ENCODE results near the gene ZNF598.
A peak's percentile ranks its signal among the peaks of the same experiment; 100 is the strongest.

ZNF598 gene

GRCh38 chr16:2007081-2007836 lies 2.4 kb downstream of the ZNF598 start:
- no peak for DNase-seq (ENCODE audit: low read depth)
- TF ChIP-seq, protein P1, sequence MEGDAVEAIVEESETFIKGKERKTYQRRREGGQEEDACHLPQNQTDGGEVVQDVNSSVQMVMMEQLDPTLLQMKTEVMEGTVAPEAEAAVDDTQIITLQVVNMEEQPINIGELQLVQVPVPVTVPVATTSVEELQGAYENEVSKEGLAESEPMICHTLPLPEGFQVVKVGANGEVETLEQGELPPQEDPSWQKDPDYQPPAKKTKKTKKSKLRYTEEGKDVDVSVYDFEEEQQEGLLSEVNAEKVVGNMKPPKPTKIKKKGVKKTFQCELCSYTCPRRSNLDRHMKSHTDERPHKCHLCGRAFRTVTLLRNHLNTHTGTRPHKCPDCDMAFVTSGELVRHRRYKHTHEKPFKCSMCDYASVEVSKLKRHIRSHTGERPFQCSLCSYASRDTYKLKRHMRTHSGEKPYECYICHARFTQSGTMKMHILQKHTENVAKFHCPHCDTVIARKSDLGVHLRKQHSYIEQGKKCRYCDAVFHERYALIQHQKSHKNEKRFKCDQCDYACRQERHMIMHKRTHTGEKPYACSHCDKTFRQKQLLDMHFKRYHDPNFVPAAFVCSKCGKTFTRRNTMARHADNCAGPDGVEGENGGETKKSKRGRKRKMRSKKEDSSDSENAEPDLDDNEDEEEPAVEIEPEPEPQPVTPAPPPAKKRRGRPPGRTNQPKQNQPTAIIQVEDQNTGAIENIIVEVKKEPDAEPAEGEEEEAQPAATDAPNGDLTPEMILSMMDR (IDR thresholded peaks at IDR 0.05; ENCODE audit: control insufficient read depth, insufficient read depth, low read depth, low read length, missing control alignments): no peak
- H3K4me3 ChIP-seq (ENCODE audit: control insufficient read depth, low read depth, low read length): peak overlapping the region; percentile 56

DNA sequence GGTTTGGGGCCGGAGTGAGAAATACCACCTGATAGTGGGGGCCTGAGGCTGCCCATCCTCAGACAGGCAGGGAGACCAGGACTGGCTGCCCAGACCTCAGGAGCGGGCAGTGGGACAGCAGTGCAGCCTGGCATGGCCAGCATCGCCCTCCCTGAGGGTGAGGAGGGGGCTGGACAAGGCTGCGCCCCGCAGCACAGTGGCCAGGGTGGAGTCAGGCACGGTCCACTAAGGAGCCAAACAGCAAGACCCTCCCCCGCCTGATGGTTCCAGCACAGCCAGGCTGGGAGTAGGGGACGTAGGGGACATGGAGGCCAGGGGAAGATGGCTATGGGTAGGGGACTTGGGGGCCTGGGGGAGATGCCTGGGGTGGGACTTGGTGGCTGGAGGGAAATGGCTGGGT lies 3.3 kb downstream of the ZNF598 start:
- TF ChIP-seq, protein P1 (IDR thresholded peaks at IDR 0.05; ENCODE audit: control insufficient read depth, insufficient read depth, low read depth, low read length, missing control alignments): no peak
- DNase-seq (ENCODE audit: low read depth): no peak
- no peak overlapping the region for H3K4me3 ChIP-seq (ENCODE audit: control insufficient read depth, low read depth, low read length)

DNA sequence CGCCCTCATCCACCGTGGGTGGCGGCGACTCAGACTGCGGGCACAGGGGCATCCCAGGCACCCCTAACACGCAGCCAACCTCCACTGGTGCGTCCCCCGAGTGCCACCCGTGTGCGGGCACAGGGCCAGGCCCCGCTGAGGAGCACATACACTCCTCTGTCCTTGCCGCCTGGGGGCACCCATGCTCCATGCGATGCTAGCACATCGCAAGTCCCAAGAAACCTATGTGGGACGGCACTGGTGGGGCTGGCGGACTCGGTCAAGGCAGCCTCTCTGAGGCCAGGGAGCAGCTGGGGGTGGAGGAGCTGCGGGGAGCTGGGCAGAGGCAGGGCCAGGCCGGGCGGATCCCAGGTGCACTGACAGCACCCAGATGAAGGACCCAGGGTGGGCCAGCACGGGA lies 4.0 kb downstream of the ZNF598 start:
- no peak overlapping the region for H3K4me3 ChIP-seq (ENCODE audit: control insufficient read depth, low read depth, low read length)
- no peak for DNase-seq (ENCODE audit: low read depth)
- TF ChIP-seq, protein P1 (IDR thresholded peaks at IDR 0.05; ENCODE audit: control insufficient read depth, insufficient read depth, low read depth, low read length, missing control alignments): no peak

GRCh38 chr16:2004795-2005517 lies 4.7 kb downstream of the ZNF598 start:
- no peak for DNase-seq (ENCODE audit: low read depth)
- H3K4me3 ChIP-seq (ENCODE audit: control insufficient read depth, low read depth, low read length): no peak overlapping the region

DNA sequence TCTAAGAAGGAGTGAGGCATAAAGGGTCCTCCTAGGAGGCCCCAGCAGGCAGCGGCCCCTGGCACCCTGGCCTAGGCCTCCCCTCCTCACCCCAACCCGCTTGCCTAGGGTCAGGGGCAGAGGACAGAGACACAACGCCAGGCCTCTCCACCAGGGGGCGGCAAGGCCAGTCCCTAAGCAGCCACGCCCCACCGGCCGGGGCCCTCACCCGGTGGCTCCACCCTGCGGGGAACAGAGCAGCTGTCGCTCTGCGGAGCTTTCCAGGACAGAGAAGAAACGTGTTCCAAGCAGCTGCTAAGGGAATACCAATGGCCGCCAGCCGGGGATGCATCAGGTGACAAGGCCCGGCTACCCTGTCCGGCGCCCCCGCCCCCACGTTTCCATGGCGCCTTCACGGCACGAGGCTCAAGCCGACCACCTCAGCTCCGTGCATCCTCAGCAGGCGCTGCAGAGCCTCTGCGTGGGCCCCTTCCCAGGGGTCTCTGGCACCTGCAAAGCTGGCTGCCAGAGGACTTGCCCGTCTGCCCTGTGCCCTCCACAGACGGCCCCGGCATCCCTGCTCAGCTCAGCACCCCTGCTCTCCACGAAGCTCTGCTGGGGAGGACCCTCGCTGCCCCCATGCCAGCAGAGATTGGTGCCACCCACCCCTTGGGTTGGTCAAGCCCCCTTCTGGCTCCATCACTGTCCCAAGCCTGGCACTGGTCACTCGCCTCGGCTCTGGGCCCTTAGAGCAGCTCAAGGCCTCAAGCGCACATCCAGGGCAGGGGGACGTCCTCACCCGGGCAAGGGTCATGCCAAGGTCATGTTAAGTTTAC lies 5.6 kb downstream of the ZNF598 start:
- no peak for DNase-seq (ENCODE audit: low read depth)
- TF ChIP-seq, protein P1 (IDR thresholded peaks at IDR 0.05; ENCODE audit: control insufficient read depth, insufficient read depth, low read depth, low read length, missing control alignments): peak; percentile 91
- no peak overlapping the region for H3K4me3 ChIP-seq (ENCODE audit: control insufficient read depth, low read depth, low read length)

More at GRCh38 chr16:2004795-2005517, 4.7 kb downstream of the ZNF598 start:
- TF ChIP-seq, protein P1 (IDR thresholded peaks at IDR 0.05; ENCODE audit: control insufficient read depth, insufficient read depth, low read depth, low read length, missing control alignments): no peak

- no peak overlapping the region for H3K4me3 ChIP-seq (ENCODE audit: control insufficient read depth, low read depth, low read length)
- TF ChIP-seq, protein P1 (IDR thresholded peaks at IDR 0.05; ENCODE audit: control insufficient read depth, insufficient read depth, low read depth, low read length, missing control alignments): no peak
- DNase-seq (ENCODE audit: low read depth): no peak
Observed at GRCh38 chr16:2003231-2003826, 6.3 kb downstream of the ZNF598 start.
